ENCODE results near the gene KCNQ1.
"Not testable (repeated sequence)": the region's sequence is repeated elsewhere in the genome, so short reads cannot be mapped to it uniquely, and the experiment has no call there.

Gene KCNQ1

GRCh38 chr11:2625183-2625582 is 180.4 kb downstream of the KCNQ1 start:
- H3K27ac ChIP-seq (ENCODE audit: low read depth, low read length, severe bottlenecking): no peak overlapping the region
- no CpG with 5 or more reads among the region's 3 CpGs for WGBS, 2 experiments (ENCODE audit: insufficient coverage in 2 of 2)
- H3K36me3 ChIP-seq (ENCODE audit: control insufficient read depth, insufficient read depth, low read length): no peaks in the 10 kb centered on the region
- peaks cover 10% of the 10 kb centered on the region for H3K9me3 ChIP-seq (ENCODE audit: control insufficient read depth, low read length)
- H3K4me1 ChIP-seq (ENCODE audit: control insufficient read depth, insufficient read depth, low read length, poor library complexity, severe bottlenecking): no peaks in the 10 kb centered on the region
- no peak overlapping the region for H3K4me3 ChIP-seq (ENCODE audit: extremely low read depth, insufficient read depth, low read length, poor library complexity, severe bottlenecking)

GRCh38 chr11:2630679-2631078 is 185.9 kb downstream of the KCNQ1 start:
- H3K27ac ChIP-seq (ENCODE audit: low read depth, low read length, severe bottlenecking): no peak overlapping the region
- no CpG with 5 or more reads among the region's 1 CpG for WGBS, 2 experiments (ENCODE audit: insufficient coverage in 2 of 2)
- no peak overlapping the region for H3K4me3 ChIP-seq (ENCODE audit: extremely low read depth, insufficient read depth, low read length, poor library complexity, severe bottlenecking)
- peaks cover 40% of the 10 kb centered on the region for H3K9me3 ChIP-seq (ENCODE audit: control insufficient read depth, low read length)
- H3K4me1 ChIP-seq (ENCODE audit: control insufficient read depth, insufficient read depth, low read length, poor library complexity, severe bottlenecking): no peaks in the 10 kb centered on the region
- H3K36me3 ChIP-seq (ENCODE audit: control insufficient read depth, insufficient read depth, low read length): no peaks in the 10 kb centered on the region

- H3K4me3 ChIP-seq (ENCODE audit: extremely low read depth, insufficient read depth, low read length, poor library complexity, severe bottlenecking): no peak overlapping the region
- H3K9me3 ChIP-seq (ENCODE audit: control insufficient read depth, low read length): peaks cover 40% of the 10 kb centered on the region
- H3K36me3 ChIP-seq (ENCODE audit: control insufficient read depth, insufficient read depth, low read length): no peaks in the 10 kb centered on the region
- 67% methylated on average over 1 of the region's 1 CpG; no CpG with 5 or more reads in 1 of the 2 experiments for WGBS, 2 experiments (ENCODE audit: insufficient coverage in 2 of 2)
- no peaks in the 10 kb centered on the region for H3K4me1 ChIP-seq (ENCODE audit: control insufficient read depth, insufficient read depth, low read length, poor library complexity, severe bottlenecking)
- no peak overlapping the region for H3K27ac ChIP-seq (ENCODE audit: low read depth, low read length, severe bottlenecking)
Observed at GRCh38 chr11:2631161-2631560, 186.4 kb downstream of the KCNQ1 start.

- H3K4me1 ChIP-seq (ENCODE audit: control insufficient read depth, insufficient read depth, low read length, poor library complexity, severe bottlenecking); H3K36me3 ChIP-seq (ENCODE audit: control insufficient read depth, insufficient read depth, low read length); H3K4me3 ChIP-seq (ENCODE audit: extremely low read depth, insufficient read depth, low read length, poor library complexity, severe bottlenecking); H3K27ac ChIP-seq (ENCODE audit: low read depth, low read length, severe bottlenecking): not testable (repeated sequence)
- H3K9me3 ChIP-seq (ENCODE audit: control insufficient read depth, low read length): peaks cover 35% of the 10 kb centered on the region
- WGBS, 2 experiments (ENCODE audit: insufficient coverage in 2 of 2): 94 to 98% methylated on average over 5 to 7 of the region's 13 CpGs
Observed at GRCh38 chr11:2639763-2640162, 195.0 kb downstream of the KCNQ1 start.

- Histone ChIP-seq H3K9me3 (ENCODE audit: control insufficient read depth, low read length) (peaks cover 51% of the 10 kb centered on the region), H3K27ac (ENCODE audit: low read depth, low read length, severe bottlenecking) (no peak overlapping the region), H3K4me1 (ENCODE audit: control insufficient read depth, insufficient read depth, low read length, poor library complexity, severe bottlenecking) (no peaks in the 10 kb centered on the region), H3K4me3 (ENCODE audit: extremely low read depth, insufficient read depth, low read length, poor library complexity, severe bottlenecking) (no peak overlapping the region), H3K36me3 (ENCODE audit: control insufficient read depth, insufficient read depth, low read length) (no peaks in the 10 kb centered on the region)
- WGBS, 2 experiments (ENCODE audit: insufficient coverage in 2 of 2): 100% methylated on average over 1 of the region's 1 CpG; no CpG with 5 or more reads in 1 of the 2 experiments
Observed at GRCh38 chr11:2641623-2642022, 196.8 kb downstream of the KCNQ1 start.

- H3K9me3 ChIP-seq (ENCODE audit: control insufficient read depth, low read length): peaks cover 70% of the 10 kb centered on the region
- WGBS, 2 experiments (ENCODE audit: insufficient coverage in 2 of 2): 100% methylated on average over 1 to 2 of the region's 3 CpGs
- no peak overlapping the region for H3K4me3 ChIP-seq (ENCODE audit: extremely low read depth, insufficient read depth, low read length, poor library complexity, severe bottlenecking)
- no peak overlapping the region for H3K27ac ChIP-seq (ENCODE audit: low read depth, low read length, severe bottlenecking)
- H3K36me3 ChIP-seq (ENCODE audit: control insufficient read depth, insufficient read depth, low read length): no peaks in the 10 kb centered on the region
- H3K4me1 ChIP-seq (ENCODE audit: control insufficient read depth, insufficient read depth, low read length, poor library complexity, severe bottlenecking): no peaks in the 10 kb centered on the region
Observed at GRCh38 chr11:2643746-2644145, 198.9 kb downstream of the KCNQ1 start.

GRCh38 chr11:2644844-2645778 is 200.3 kb downstream of the KCNQ1 start:
- 97 to 100% methylated on average over 3 of the region's 4 CpGs for WGBS, 2 experiments (ENCODE audit: insufficient coverage in 2 of 2)
- peaks cover 78% of the 10 kb centered on the region for H3K9me3 ChIP-seq (ENCODE audit: control insufficient read depth, low read length)
- no peaks in the 10 kb centered on the region for H3K4me1 ChIP-seq (ENCODE audit: control insufficient read depth, insufficient read depth, low read length, poor library complexity, severe bottlenecking)
- no peak overlapping the region for H3K27ac ChIP-seq (ENCODE audit: low read depth, low read length, severe bottlenecking)
- H3K36me3 ChIP-seq (ENCODE audit: control insufficient read depth, insufficient read depth, low read length): no peaks in the 10 kb centered on the region
- no peak overlapping the region for H3K4me3 ChIP-seq (ENCODE audit: extremely low read depth, insufficient read depth, low read length, poor library complexity, severe bottlenecking)

GRCh38 chr11:2645779-2646118 is 200.9 kb downstream of the KCNQ1 start:
- no peaks in the 10 kb centered on the region for H3K36me3 ChIP-seq (ENCODE audit: control insufficient read depth, insufficient read depth, low read length)
- no peaks in the 10 kb centered on the region for H3K4me1 ChIP-seq (ENCODE audit: control insufficient read depth, insufficient read depth, low read length, poor library complexity, severe bottlenecking)
- no peak overlapping the region for H3K27ac ChIP-seq (ENCODE audit: low read depth, low read length, severe bottlenecking)
- H3K4me3 ChIP-seq (ENCODE audit: extremely low read depth, insufficient read depth, low read length, poor library complexity, severe bottlenecking): no peak overlapping the region
- peaks cover 78% of the 10 kb centered on the region for H3K9me3 ChIP-seq (ENCODE audit: control insufficient read depth, low read length)
- WGBS, 2 experiments (ENCODE audit: insufficient coverage in 2 of 2): 83 to 100% methylated on average over 1 of the region's 1 CpG

GRCh38 chr11:2647167-2647566 is 202.4 kb downstream of the KCNQ1 start:
- Histone ChIP-seq H3K9me3 (ENCODE audit: control insufficient read depth, low read length) (peaks cover 80% of the 10 kb centered on the region), H3K4me3 (ENCODE audit: extremely low read depth, insufficient read depth, low read length, poor library complexity, severe bottlenecking) (no peak overlapping the region), H3K27ac (ENCODE audit: low read depth, low read length, severe bottlenecking) (no peak overlapping the region), H3K4me1 (ENCODE audit: control insufficient read depth, insufficient read depth, low read length, poor library complexity, severe bottlenecking) (no peaks in the 10 kb centered on the region), H3K36me3 (ENCODE audit: control insufficient read depth, insufficient read depth, low read length) (no peaks in the 10 kb centered on the region)
- WGBS, 2 experiments (ENCODE audit: insufficient coverage in 2 of 2): 91% methylated on average over 1 of the region's 1 CpG; no CpG with 5 or more reads in 1 of the 2 experiments

- Histone ChIP-seq H3K27ac (ENCODE audit: low read depth, low read length, severe bottlenecking) (no peak overlapping the region), H3K9me3 (ENCODE audit: control insufficient read depth, low read length) (peaks cover 83% of the 10 kb centered on the region), H3K36me3 (ENCODE audit: control insufficient read depth, insufficient read depth, low read length) (no peaks in the 10 kb centered on the region), H3K4me1 (ENCODE audit: control insufficient read depth, insufficient read depth, low read length, poor library complexity, severe bottlenecking) (no peaks in the 10 kb centered on the region), H3K4me3 (ENCODE audit: extremely low read depth, insufficient read depth, low read length, poor library complexity, severe bottlenecking) (no peak overlapping the region)
- WGBS, 2 experiments (ENCODE audit: insufficient coverage in 2 of 2): 80 to 100% methylated on average over 1 to 4 of the region's 6 CpGs
Observed at GRCh38 chr11:2647953-2648352, 203.1 kb downstream of the KCNQ1 start.

GRCh38 chr11:2649400-2649799 is 204.6 kb downstream of the KCNQ1 start:
- no peaks in the 10 kb centered on the region for H3K4me1 ChIP-seq (ENCODE audit: control insufficient read depth, insufficient read depth, low read length, poor library complexity, severe bottlenecking)
- no peaks in the 10 kb centered on the region for H3K36me3 ChIP-seq (ENCODE audit: control insufficient read depth, insufficient read depth, low read length)
- H3K27ac ChIP-seq (ENCODE audit: low read depth, low read length, severe bottlenecking): no peak overlapping the region
- H3K9me3 ChIP-seq (ENCODE audit: control insufficient read depth, low read length): peaks cover 75% of the 10 kb centered on the region
- H3K4me3 ChIP-seq (ENCODE audit: extremely low read depth, insufficient read depth, low read length, poor library complexity, severe bottlenecking): no peak overlapping the region

Data from mesodermal cell (in vitro differentiated cells).